ENCODE data around the gene PSMB10.

PSMB10 gene

DNA sequence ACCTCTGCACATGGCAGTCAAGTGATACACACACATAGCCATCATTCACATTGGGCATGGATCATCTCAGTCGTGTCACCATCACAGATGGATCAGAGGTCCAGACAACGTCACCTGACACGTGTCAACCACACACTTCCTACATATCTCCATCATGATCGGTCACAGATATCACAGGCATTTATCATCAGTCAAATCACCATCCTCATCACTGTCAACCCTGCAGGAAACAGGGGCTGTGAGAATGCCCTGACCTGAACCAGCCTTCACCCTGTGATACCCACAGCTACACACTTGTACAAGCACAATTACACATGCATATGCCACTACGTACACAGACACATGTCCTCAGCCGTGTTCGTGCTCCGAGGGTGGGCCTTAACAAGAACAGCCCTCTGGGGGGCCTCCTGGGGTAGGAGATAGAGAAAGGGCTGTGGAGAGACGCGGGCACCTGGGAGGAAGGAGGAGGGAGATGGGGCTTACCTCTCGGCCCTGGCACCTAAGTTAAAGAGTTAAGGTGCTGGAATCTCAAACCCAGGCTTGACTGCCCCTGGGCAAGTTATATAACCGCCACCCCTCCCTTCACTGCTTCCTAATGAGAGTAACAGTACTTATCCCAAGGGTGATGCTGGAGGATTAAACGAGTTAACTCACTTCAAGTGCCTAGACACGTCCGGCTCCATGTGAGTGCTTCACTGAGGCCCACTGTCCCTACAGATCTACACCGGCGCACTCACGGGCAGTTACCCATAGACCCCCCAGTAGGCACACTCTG lies 30.7 kb upstream of the PSMB10 start:
- no peak for DNase-seq (ENCODE audit: low spot score)
- in situ Hi-C loops (cut with MboI; ENCODE audit: low pct_unique_long_range_greater_than_20kb, low sequenced_read_pairs, unreplicated experiment), result no loop called here
- TF ChIP-seq, protein P1, sequence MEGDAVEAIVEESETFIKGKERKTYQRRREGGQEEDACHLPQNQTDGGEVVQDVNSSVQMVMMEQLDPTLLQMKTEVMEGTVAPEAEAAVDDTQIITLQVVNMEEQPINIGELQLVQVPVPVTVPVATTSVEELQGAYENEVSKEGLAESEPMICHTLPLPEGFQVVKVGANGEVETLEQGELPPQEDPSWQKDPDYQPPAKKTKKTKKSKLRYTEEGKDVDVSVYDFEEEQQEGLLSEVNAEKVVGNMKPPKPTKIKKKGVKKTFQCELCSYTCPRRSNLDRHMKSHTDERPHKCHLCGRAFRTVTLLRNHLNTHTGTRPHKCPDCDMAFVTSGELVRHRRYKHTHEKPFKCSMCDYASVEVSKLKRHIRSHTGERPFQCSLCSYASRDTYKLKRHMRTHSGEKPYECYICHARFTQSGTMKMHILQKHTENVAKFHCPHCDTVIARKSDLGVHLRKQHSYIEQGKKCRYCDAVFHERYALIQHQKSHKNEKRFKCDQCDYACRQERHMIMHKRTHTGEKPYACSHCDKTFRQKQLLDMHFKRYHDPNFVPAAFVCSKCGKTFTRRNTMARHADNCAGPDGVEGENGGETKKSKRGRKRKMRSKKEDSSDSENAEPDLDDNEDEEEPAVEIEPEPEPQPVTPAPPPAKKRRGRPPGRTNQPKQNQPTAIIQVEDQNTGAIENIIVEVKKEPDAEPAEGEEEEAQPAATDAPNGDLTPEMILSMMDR (IDR thresholded peaks at IDR 0.05; ENCODE audit: extremely low read depth, insufficient read depth, missing control alignments), result peak; percentile 26

DNA sequence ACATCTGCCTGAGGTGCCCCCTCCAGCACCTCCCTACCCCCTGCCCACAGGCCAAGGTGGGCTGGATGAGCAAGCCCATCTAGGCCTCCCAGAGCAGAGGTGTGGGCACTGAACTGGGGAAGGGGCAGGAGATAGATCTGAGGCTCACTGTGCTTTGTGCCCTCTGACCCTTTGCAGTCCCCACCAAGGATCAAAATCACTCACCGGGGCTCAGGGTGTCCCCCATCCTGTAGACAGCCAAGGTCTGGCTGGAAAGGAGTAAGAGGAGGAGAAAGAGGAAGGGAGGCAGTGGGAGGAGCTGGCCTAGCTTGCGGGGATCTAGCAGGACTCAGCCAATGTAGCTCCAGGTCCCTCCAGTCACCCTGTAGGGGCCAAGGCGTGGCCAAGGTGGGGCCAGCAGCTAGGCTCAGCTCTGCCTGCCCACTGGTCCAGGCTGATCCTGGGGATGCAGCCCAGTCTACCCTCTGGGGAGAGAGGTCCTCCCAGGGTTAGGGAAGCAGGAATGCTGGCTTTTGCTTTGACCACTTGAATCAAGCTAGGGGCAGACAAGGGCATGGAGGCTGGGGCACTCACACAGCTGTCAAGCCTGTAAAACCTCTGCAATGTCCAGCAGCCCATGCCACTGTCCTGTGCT lies 30.0 kb upstream of the PSMB10 start:
- TF ChIP-seq, protein P1 (IDR thresholded peaks at IDR 0.05; ENCODE audit: extremely low read depth, insufficient read depth, missing control alignments), result no peak
- no peak for DNase-seq (ENCODE audit: low spot score)
- in situ Hi-C loops (cut with MboI; ENCODE audit: low pct_unique_long_range_greater_than_20kb, low sequenced_read_pairs, unreplicated experiment), result no loop called here

DNA sequence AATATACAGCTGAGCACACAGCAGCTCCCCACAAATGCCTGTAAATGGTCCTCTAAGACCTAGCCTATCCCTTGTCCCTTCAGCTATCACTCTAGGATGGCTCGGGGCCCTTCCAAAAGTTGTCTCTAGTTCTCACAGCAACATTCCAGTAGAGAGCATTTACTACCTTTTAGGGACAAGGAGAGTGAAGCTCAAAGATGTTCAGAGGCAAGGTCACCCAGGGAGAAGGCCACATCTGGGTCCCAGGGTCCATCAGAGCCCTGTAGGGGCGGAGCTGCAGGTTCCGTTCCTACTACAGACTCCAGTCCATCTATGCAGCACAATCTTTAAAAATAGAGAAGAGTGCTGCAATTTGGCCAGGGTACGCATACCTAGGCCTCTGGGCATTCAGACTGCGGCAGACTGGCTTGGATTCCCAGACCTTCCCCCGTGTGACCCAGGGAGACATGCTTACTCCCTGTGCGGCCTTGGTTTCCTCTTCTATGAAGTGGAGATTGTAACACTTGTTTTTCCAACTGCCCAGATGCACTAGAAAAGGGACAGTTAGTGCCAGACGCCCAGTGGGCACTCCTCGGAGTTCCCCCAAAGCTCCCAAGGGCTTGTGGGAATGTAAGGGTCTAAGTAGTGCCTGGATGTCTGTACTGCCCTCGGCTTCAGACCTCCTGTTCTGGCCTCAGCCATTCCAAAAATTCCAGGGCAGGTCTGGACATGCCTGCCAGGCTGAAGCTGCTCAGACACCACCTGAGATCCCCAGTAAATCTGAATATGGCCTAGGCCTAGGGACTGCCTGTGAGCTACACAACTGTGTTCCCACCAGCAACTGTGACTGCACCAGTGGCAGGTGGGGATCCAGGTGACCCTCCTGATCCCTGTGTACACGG lies 29.3 kb upstream of the PSMB10 start:
- in situ Hi-C loops (cut with MboI; ENCODE audit: low pct_unique_long_range_greater_than_20kb, low sequenced_read_pairs, unreplicated experiment), result no loop called here
- TF ChIP-seq, protein P1 (IDR thresholded peaks at IDR 0.05; ENCODE audit: extremely low read depth, insufficient read depth, missing control alignments), result no peak
- DNase-seq (ENCODE audit: low spot score), result no peak

DNA sequence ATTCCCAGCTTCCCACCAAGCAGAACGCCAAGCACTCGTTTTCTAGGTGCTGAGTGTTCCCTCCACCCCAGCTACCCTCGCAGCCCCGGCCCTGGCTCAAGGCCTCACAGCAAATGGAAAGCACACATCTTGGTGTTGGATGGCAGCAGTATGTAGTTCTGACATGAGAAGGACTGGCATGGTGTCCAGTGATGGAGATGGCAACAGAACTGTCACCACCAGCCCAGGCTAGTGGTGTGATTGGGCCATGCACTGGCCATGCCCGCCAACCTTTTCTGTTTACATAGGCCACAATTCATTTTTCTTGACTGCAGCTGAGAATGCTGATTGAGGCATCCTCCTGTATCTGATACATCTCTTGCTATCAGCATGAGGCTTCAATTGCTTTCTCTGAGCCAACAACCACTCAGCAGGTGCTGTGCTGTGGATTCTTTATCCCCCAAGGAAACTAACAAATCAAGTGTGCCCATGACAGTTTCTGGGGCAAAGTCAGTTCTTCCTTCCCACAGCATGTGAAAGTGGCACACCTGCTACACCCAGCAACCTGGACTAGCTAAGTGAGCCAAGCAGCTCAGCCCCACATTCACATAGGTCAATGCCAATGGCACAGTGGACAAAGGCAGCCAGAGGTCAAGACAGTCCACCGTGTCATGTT lies 28.0 kb upstream of the PSMB10 start:
- TF ChIP-seq, protein P1 (IDR thresholded peaks at IDR 0.05; ENCODE audit: extremely low read depth, insufficient read depth, missing control alignments), result no peak
- in situ Hi-C loops (cut with MboI; ENCODE audit: low pct_unique_long_range_greater_than_20kb, low sequenced_read_pairs, unreplicated experiment), result no loop called here
- no peak for DNase-seq (ENCODE audit: low spot score)

DNA sequence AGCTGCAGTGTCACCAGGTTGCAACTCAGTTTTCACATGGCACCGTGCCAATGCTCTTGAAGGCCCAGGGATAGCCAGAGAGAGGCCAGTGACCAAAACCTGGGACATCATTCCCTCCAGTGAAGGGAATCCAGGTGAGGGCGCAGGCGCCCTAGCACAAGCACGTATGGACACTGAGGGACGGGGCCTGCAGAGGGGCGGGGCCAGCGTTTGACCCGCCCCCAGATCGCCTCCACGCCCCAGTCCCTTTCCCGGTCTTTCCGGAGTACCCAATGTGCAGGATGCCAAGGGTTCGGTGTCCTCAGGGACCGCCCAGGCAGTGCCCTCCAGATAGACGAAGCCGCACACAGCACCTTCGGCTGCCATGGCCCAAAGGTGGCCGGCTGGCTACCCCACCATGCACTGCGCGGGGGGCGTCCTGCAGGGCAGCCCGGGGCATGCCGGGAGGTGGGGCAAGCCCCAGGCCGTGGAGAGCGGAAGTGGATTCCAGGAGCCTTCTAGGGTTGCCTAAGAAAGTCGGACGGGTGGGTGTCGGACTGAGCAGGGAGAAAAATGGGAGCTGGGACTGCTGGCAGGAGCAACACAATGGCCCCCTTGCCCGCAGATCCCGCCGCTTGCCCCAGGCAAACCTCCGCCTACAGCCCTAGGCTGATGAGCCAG lies 27.1 kb upstream of the PSMB10 start:
- TF ChIP-seq, protein P1 (IDR thresholded peaks at IDR 0.05; ENCODE audit: extremely low read depth, insufficient read depth, missing control alignments), result no peak
- no peak for DNase-seq (ENCODE audit: low spot score)
- in situ Hi-C loops (cut with MboI; ENCODE audit: low pct_unique_long_range_greater_than_20kb, low sequenced_read_pairs, unreplicated experiment), result no loop called here

DNA sequence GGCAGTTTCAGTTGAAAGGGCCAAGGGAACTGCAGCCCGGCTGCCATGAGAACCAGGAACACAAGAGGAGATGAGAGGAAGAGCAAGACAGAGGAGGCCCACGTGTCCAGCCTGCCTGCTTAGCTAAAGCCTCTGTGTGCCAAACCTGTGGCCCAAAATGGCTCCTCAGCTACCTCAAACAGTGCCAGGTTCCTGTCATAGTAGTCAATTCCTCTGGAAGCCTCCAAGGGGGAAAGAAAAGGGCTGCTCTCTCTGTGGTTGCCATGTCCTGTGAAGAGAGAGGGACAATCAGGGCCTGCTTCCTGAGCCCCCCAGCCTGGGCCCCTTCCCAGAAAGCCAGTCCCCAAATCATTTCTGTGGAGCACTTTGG lies 26.6 kb upstream of the PSMB10 start:
- DNase-seq (ENCODE audit: low spot score), result no peak
- TF ChIP-seq, protein P1 (IDR thresholded peaks at IDR 0.05; ENCODE audit: extremely low read depth, insufficient read depth, missing control alignments), result no peak
- in situ Hi-C loops (cut with MboI; ENCODE audit: low pct_unique_long_range_greater_than_20kb, low sequenced_read_pairs, unreplicated experiment), result no loop called here

Measured in GM13977 (cell line).